Measurements from ENCODE around the gene UGT1A9. TPM values are rescaled to one million over a fixed set of nuclear protein-coding genes. Genes with fewer than 3 reads are reported as not detected.

The UGT1A9 gene
- total RNA-seq, 1 donor from 2014 or later, result not detected

DNA sequence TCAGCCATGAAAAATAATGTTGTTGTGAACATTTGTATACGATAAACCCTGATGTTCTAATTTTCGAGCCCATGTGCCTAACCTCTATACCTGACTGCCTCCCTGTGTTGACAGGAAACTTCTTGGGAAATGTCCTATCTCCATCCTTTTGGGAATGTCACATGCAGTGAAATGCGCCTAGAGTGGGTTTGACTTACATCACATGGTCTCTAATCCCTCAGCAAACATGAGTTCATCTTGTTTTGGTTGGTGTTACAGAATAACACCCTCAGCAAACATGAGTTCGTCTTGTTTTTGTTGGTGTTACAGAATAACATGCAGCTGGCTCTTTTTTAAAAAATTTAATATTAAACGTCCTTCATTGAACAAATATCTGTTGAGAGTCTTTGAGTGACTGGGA, 16.6 kb downstream of the UGT1A9 start:
- no peak overlapping the region for H3K4me3 Mint-ChIP-seq
- H2AFZ ChIP-seq (replicated peaks), result no peak overlapping the region
- no peak for DNase-seq (ENCODE audit: low spot score)

DNA sequence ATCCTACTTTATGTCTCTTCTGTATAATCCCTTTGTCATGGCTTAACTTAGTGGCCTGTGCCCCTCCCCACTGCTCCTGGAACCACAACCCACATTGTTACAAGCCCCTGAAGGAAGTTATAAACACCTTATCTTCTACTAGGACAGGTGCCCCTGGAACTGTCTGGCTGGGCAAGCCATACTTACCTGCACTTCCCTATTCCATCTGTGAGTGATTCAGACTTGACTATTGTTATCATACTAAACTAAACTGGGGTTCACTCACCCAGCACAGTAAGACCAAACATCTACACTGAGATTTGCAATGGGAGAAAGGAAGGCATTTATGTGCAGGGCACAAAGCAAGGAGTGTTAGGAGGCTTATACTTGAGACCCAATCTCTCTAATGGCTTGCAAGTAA, 17.3 kb downstream of the UGT1A9 start:
- Histone ChIP-seq H3K9me3 (ENCODE audit: low read depth) (no peaks in the 10 kb centered on the region), H3K9ac (no peak overlapping the region), H4K20me1 (ENCODE audit: low read depth) (no peaks in the 10 kb centered on the region), H3K4me1 (no peaks in the 10 kb centered on the region), H2AFZ (replicated peaks) (peak overlapping the region; percentile 28), H3K4me3 (no peak overlapping the region), H3K4me2 (no peak overlapping the region), H3F3A (ENCODE audit: low read depth) (no peaks in the 10 kb centered on the region), H3K79me2 (ENCODE audit: low read depth) (no peaks in the 10 kb centered on the region), H3K36me3 (no peaks in the 10 kb centered on the region), H3K27ac (no peak overlapping the region), H3K27me3 (no peaks in the 10 kb centered on the region)
- TF ChIP-seq, protein P1, sequence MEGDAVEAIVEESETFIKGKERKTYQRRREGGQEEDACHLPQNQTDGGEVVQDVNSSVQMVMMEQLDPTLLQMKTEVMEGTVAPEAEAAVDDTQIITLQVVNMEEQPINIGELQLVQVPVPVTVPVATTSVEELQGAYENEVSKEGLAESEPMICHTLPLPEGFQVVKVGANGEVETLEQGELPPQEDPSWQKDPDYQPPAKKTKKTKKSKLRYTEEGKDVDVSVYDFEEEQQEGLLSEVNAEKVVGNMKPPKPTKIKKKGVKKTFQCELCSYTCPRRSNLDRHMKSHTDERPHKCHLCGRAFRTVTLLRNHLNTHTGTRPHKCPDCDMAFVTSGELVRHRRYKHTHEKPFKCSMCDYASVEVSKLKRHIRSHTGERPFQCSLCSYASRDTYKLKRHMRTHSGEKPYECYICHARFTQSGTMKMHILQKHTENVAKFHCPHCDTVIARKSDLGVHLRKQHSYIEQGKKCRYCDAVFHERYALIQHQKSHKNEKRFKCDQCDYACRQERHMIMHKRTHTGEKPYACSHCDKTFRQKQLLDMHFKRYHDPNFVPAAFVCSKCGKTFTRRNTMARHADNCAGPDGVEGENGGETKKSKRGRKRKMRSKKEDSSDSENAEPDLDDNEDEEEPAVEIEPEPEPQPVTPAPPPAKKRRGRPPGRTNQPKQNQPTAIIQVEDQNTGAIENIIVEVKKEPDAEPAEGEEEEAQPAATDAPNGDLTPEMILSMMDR (IDR thresholded peaks at IDR 0.05), result no peak
- TF ChIP-seq EZH2phosphoT487 (IDR thresholded peaks at IDR 0.05) (no peak), EZH2 (IDR thresholded peaks at IDR 0.05) (no peak)
- no peak overlapping the region for H3K4me3 Mint-ChIP-seq
- H3K27ac Mint-ChIP-seq, result no peak overlapping the region
- no peaks in the 10 kb centered on the region for H3K4me1 Mint-ChIP-seq
- no peaks in the 10 kb centered on the region for H3K36me3 Mint-ChIP-seq
- H3K9me3 Mint-ChIP-seq, result no peaks in the 10 kb centered on the region
- peaks cover 2% of the 10 kb centered on the region for H3K27me3 Mint-ChIP-seq (ENCODE audit: insufficient read depth, low read depth)
- no peak for DNase-seq (ENCODE audit: low spot score)

More for the DNA sequence above, 16.6 kb downstream of the UGT1A9 start:
- Mint-ChIP-seq H3K9me3 (no peaks in the 10 kb centered on the region), H3K36me3 (no peaks in the 10 kb centered on the region), H3K27ac (no peak overlapping the region), H3K27me3 (ENCODE audit: insufficient read depth, low read depth) (peaks cover under 1% of the 10 kb centered on the region), H3K4me1 (no peaks in the 10 kb centered on the region)
- Histone ChIP-seq H3K4me1 (no peaks in the 10 kb centered on the region), H3K79me2 (ENCODE audit: low read depth) (no peaks in the 10 kb centered on the region), H3K9ac (no peak overlapping the region), H3F3A (ENCODE audit: low read depth) (no peaks in the 10 kb centered on the region), H3K27ac (no peak overlapping the region), H3K27me3 (no peaks in the 10 kb centered on the region), H3K9me3 (ENCODE audit: low read depth) (no peaks in the 10 kb centered on the region), H4K20me1 (ENCODE audit: low read depth) (no peaks in the 10 kb centered on the region), H3K4me3 (no peak overlapping the region), H3K36me3 (no peaks in the 10 kb centered on the region), H3K4me2 (no peak overlapping the region)
- TF ChIP-seq EZH2phosphoT487 (IDR thresholded peaks at IDR 0.05), result no peak
- TF ChIP-seq, protein P1 (IDR thresholded peaks at IDR 0.05), result no peak
- no peak for TF ChIP-seq EZH2 (IDR thresholded peaks at IDR 0.05)

DNA sequence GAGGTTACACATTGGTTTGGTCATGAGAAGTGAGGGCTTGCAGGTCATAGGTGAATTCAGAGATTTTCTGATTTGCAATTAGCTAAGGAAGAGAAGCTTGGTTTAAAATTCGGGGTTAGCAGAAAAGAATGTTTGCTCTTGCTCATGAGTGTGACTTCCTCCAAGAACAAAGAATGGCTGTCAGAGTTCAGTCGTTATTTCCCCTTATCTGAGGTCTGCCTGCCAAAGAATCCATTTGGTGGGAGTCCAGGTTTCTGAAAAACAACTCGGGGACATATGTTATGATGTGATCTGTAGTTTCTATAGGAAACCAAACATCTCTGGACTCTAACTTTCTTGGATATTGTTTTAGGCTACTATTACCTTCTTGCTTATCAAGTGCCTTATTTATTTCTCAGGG, 17.8 kb downstream of the UGT1A9 start:
- peak overlapping the region; percentile 28 for H2AFZ ChIP-seq (replicated peaks)
- no peak overlapping the region for H3K27ac Mint-ChIP-seq
- peaks cover 2% of the 10 kb centered on the region for H3K27me3 Mint-ChIP-seq (ENCODE audit: insufficient read depth, low read depth)
- H3K27ac ChIP-seq, result no peak overlapping the region
- H3K36me3 Mint-ChIP-seq, result no peaks in the 10 kb centered on the region
- no peaks in the 10 kb centered on the region for H3F3A ChIP-seq (ENCODE audit: low read depth)
- H3K4me3 Mint-ChIP-seq, result no peak overlapping the region
- no peaks in the 10 kb centered on the region for H3K9me3 Mint-ChIP-seq
- no peaks in the 10 kb centered on the region for H3K9me3 ChIP-seq (ENCODE audit: low read depth)
- no peak overlapping the region for H3K9ac ChIP-seq
- H3K4me1 Mint-ChIP-seq, result no peaks in the 10 kb centered on the region
- no peaks in the 10 kb centered on the region for H3K4me1 ChIP-seq
- TF ChIP-seq EZH2 (IDR thresholded peaks at IDR 0.05) (no peak), EZH2phosphoT487 (IDR thresholded peaks at IDR 0.05) (no peak)
- TF ChIP-seq, protein P1 (IDR thresholded peaks at IDR 0.05), result no peak
- H3K36me3 ChIP-seq, result no peaks in the 10 kb centered on the region
- no peaks in the 10 kb centered on the region for H3K27me3 ChIP-seq
- DNase-seq (ENCODE audit: low spot score), result no peak
- no peak overlapping the region for H3K4me2 ChIP-seq
- no peak overlapping the region for H3K4me3 ChIP-seq
- no peaks in the 10 kb centered on the region for H3K79me2 ChIP-seq (ENCODE audit: low read depth)
- no peaks in the 10 kb centered on the region for H4K20me1 ChIP-seq (ENCODE audit: low read depth)
